H1 (cell line): ENCODE data around the gene USP10. TPM values are rescaled to one million over a fixed set of nuclear protein-coding genes. Genes with fewer than 3 reads are reported as not detected.

ENCODE experiments used
- BRCA1 ChIP-seq: IDR thresholded peaks from 2 replicates; pipeline ENCODE4 v1.6.1; 2012; ENCODE audit warnings: low read depth, low read length, improper control_type of control experiment
- CBX5 ChIP-seq: fragments of 300-800, 300-1000 bp; sonication (generic); IDR thresholded peaks from 2 replicates; pipeline ENCODE4 v1.7.1; 2016; ENCODE audit warnings: antibody characterized with exemption, low read length, low read depth
- JUND ChIP-seq: IDR thresholded peaks from 2 replicates; pipeline ENCODE4 v1.6.1; 2011; ENCODE audit warnings: mild to moderate bottlenecking, improper control_type of control experiment, low read length
- KDM4A ChIP-seq: IDR thresholded peaks from one replicate; pipeline ENCODE4 v1.7.1; 2012; ENCODE audit warnings: low read depth, mild to moderate bottlenecking, moderate library complexity, low read length, inconsistent platforms; ENCODE audit not compliant: severe bottlenecking
- TCF12 ChIP-seq: IDR thresholded peaks from 2 replicates; pipeline ENCODE4 v1.6.1; 2011; ENCODE audit warnings: low read depth, mild to moderate bottlenecking, low read length
- polyA plus RNA-seq, 7 experiments: library from polyadenylated mRNA; depleted of rRNA in 3 of 7; stranded (reverse) in 5 of 7; unstranded in 2 of 7; fragments of >200 nt in 5 of 7; fragments of 200-250 nt in 2 of 7; gene quantifications; 1 replicate in 5 of 7; 2 replicates in 1 of 7; 4 replicates in 1 of 7; pipeline versions ENCODE4 v1.2.1 to v1.2.3, GENCODE V29; 2011 to 2013; ENCODE audit warnings: missing spikeins in 2 of 7, mixed read lengths in 2 of 7
- total RNA-seq: library from RNA; stranded (reverse); fragmentation: NEBNext Ultra II Directional; extraction: Animal tissue kit (Norgen Biotek cat#: 25700); gene quantifications from 2 replicates; pipeline ENCODE4 v1.2.1, GENCODE V29; 2021
- TF ChIP-seq, protein P1 (sequence below): fragments of 300-600 bp; sonication (generic); IDR thresholded peaks from 2 replicates; pipeline ENCODE4 v1.7.1; 2012; ENCODE audit warnings: low read length, moderate library complexity, mild to moderate bottlenecking, inconsistent platforms; ENCODE audit not compliant: insufficient replicate concordance
- TF ChIP-seq, protein P2 (sequence below): IDR thresholded peaks from 2 replicates; pipeline ENCODE4 v1.6.1; 2012; ENCODE audit warnings: inconsistent platforms

USP10 gene
- total and polyA plus RNA-seq, 2 of the 8 experiments (the other 6 are each of a cell fraction or from before 2014, with no cell fraction given): 171 to 195 TPM

DNA sequence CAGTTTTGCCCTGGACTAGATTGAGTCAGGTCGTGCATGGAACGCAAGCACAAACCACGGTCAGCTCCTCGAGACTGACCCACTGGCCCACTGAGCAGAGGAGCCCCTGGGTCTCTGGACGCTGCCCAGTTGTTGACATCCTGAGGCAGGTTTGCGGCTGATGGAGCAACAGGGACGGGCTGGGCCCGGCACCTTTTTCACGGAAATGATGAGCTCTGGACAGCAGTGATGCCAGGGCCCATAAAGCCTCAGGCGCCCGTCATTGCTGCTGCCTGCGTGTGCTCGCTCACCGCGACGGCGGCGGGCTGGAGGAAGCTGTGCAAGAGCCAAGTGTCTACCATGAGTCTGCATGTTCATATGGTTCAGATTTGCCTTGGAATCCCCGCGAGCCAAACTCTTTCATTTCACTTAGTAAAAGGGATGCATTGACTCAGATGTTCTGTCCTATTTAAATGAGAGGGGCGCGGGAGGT, 89.2 kb downstream of the USP10 start (continued):
- TF ChIP-seq, protein P1, sequence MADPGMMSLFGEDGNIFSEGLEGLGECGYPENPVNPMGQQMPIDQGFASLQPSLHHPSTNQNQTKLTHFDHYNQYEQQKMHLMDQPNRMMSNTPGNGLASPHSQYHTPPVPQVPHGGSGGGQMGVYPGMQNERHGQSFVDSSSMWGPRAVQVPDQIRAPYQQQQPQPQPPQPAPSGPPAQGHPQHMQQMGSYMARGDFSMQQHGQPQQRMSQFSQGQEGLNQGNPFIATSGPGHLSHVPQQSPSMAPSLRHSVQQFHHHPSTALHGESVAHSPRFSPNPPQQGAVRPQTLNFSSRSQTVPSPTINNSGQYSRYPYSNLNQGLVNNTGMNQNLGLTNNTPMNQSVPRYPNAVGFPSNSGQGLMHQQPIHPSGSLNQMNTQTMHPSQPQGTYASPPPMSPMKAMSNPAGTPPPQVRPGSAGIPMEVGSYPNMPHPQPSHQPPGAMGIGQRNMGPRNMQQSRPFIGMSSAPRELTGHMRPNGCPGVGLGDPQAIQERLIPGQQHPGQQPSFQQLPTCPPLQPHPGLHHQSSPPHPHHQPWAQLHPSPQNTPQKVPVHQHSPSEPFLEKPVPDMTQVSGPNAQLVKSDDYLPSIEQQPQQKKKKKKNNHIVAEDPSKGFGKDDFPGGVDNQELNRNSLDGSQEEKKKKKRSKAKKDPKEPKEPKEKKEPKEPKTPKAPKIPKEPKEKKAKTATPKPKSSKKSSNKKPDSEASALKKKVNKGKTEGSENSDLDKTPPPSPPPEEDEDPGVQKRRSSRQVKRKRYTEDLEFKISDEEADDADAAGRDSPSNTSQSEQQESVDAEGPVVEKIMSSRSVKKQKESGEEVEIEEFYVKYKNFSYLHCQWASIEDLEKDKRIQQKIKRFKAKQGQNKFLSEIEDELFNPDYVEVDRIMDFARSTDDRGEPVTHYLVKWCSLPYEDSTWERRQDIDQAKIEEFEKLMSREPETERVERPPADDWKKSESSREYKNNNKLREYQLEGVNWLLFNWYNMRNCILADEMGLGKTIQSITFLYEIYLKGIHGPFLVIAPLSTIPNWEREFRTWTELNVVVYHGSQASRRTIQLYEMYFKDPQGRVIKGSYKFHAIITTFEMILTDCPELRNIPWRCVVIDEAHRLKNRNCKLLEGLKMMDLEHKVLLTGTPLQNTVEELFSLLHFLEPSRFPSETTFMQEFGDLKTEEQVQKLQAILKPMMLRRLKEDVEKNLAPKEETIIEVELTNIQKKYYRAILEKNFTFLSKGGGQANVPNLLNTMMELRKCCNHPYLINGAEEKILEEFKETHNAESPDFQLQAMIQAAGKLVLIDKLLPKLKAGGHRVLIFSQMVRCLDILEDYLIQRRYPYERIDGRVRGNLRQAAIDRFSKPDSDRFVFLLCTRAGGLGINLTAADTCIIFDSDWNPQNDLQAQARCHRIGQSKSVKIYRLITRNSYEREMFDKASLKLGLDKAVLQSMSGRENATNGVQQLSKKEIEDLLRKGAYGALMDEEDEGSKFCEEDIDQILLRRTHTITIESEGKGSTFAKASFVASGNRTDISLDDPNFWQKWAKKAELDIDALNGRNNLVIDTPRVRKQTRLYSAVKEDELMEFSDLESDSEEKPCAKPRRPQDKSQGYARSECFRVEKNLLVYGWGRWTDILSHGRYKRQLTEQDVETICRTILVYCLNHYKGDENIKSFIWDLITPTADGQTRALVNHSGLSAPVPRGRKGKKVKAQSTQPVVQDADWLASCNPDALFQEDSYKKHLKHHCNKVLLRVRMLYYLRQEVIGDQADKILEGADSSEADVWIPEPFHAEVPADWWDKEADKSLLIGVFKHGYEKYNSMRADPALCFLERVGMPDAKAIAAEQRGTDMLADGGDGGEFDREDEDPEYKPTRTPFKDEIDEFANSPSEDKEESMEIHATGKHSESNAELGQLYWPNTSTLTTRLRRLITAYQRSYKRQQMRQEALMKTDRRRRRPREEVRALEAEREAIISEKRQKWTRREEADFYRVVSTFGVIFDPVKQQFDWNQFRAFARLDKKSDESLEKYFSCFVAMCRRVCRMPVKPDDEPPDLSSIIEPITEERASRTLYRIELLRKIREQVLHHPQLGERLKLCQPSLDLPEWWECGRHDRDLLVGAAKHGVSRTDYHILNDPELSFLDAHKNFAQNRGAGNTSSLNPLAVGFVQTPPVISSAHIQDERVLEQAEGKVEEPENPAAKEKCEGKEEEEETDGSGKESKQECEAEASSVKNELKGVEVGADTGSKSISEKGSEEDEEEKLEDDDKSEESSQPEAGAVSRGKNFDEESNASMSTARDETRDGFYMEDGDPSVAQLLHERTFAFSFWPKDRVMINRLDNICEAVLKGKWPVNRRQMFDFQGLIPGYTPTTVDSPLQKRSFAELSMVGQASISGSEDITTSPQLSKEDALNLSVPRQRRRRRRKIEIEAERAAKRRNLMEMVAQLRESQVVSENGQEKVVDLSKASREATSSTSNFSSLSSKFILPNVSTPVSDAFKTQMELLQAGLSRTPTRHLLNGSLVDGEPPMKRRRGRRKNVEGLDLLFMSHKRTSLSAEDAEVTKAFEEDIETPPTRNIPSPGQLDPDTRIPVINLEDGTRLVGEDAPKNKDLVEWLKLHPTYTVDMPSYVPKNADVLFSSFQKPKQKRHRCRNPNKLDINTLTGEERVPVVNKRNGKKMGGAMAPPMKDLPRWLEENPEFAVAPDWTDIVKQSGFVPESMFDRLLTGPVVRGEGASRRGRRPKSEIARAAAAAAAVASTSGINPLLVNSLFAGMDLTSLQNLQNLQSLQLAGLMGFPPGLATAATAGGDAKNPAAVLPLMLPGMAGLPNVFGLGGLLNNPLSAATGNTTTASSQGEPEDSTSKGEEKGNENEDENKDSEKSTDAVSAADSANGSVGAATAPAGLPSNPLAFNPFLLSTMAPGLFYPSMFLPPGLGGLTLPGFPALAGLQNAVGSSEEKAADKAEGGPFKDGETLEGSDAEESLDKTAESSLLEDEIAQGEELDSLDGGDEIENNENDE: no peak
- TF ChIP-seq JUND: no peak
- TF ChIP-seq CBX5: no peak
- no peak for TF ChIP-seq BRCA1
- TF ChIP-seq, protein P2, sequence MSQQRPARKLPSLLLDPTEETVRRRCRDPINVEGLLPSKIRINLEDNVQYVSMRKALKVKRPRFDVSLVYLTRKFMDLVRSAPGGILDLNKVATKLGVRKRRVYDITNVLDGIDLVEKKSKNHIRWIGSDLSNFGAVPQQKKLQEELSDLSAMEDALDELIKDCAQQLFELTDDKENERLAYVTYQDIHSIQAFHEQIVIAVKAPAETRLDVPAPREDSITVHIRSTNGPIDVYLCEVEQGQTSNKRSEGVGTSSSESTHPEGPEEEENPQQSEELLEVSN: no peak
- no peak for TF ChIP-seq KDM4A
- no peak for TF ChIP-seq TCF12
